Head of caudate nucleus (tissue), 42 donors: ENCODE results near the gene C4orf17.
"Not testable (repeated sequence)": the region's sequence is repeated elsewhere in the genome, so short reads cannot be mapped to it uniquely, and the experiment has no call there.

Experiments used
- DNase-seq, 42 donors: peaks; one replicate each; pipeline versions ENCODE4 v3.0.0 to v3.0.0-alpha.2; 2020 to 2021; ENCODE audit warnings: mixed read lengths in 7 of 42
- intact Hi-C: fragments of 100-400 bp; cut with DNase I; formaldehyde crosslinking; loops from one replicate; pipeline ENCODE4 v1.15.0; 2022

C4orf17 gene

DNA sequence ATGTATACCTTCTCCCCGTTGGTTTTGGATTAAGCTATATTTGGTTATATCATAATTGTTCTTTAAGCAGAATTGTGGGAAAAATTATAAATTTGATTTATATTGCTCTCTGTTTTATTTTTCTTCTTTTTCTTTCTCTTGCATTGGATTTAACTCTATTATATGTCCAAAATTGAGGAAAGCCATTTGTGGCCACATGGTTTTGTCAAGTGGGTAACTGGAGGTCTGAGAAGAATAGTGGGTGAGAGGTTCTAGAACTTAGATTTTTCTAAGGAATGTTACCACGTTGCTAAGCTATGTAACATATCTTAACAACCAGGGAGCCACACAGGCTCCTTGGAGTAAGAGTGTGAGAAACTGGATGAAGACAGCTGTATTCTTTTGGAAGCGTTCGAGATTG is at the start of gene C4orf17:
Gene C4orf17 (plus strand): TSS at position 301 of the 400 bp plus-strand sequence. CDS start 2,061 bp downstream, outside the sequence.
- intact Hi-C loops = no loop called here
- no peak for DNase-seq

DNA sequence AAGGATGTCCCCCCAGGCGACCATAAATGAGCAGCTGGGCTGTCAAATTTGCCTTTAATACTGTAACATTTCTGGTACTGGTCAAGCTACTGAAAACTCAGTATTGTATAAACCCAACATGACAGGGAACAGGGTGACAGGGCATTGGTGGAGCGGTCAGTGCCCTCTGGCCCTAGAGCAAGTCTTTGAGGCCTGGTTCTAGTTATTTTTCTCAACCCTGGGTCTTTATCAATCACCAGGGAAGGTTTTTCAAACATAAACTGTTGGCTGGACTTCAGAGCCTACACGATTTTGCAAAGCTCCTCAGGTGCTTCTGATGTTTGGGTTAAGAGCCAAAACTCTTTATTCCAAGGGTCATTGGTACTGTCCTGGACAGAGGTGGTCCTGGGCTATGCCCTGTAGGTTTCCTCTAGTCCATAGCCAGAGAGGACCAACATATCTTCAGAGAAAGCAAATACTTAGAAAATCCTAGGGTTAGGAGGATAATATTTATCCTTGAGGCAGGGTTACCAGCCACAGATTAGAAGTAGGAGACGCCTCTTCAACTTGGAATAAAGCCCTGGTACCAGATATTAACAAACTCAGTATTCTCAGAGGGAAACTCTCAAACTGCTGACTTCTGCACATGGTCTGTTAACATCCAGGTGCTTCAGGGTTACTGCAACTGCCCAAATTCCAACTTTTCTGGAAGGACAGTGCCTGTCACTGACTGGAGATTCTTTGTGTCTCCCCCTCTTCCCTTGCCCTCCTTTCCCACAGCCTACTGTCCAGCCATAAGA is 49.0 kb upstream of the C4orf17 start:
- intact Hi-C loops = no loop called here
- no peak for DNase-seq

DNA sequence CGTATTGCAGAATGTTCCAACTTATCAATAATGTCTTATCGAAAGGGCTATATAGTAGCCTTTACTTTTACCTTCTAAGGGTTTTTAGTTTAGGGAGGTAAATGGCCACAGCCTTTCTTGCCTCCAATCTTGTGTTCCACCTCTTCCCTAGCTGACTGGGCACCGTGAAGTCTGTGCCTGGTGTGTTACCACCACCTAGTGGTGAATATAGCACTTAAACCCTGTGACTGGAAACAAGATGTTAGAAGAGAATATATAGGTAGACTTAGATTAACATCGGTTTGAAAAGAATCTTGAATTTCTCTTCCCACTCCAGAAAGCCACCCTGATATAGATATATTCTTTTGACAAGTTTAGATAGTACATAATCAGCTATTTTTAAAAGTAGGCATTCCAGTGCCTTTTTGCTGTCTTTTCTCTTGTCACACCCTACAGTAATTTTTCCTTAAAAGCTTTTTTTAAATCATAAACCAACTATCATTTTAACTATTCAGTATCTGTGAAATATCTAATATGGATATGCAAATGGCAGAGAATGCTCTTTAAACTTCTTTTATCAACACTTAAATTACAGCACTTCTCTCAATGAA is 47.9 kb upstream of the C4orf17 start:
- intact Hi-C loops = no loop called here
- peak; percentile 8 to 83 (median 60) for DNase-seq

DNA sequence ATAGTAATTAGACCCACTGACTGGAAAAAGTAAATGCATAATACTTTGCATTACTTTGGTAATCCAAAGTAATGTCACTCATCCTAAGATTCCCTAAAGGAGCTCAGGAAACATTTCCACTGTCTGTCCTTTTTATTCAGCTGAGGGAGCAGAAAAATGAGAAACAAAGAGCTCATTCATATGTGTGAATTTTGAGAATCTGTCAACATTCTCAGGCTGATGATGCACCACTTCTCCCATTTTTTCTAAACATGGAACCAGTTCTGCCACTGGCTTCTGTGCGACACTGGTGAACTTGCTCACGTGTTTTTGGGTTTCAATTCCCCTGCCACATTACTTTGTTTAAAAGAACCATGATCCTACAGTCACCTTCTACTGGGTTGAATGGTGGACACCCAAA is 47.3 kb upstream of the C4orf17 start:
- intact Hi-C loops = no loop called here

DNA sequence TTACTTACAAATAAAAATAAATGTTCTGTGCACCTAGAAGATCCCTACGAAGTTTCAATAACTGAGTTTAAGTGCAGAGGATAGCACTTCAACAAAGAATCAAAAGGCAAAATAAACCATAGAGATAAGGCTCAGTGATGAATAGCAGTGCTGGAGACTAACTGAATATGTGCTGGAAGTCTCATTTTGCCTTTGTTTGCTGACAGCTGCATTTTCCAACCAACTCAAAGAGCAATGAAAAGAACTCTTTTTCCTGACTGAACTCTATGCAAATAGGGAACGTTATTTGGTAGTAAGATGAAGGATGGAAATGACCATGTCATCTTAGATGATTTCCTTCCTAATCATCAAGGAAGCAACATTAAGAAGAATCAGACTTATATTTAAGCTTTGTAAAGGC is 42.9 kb upstream of the C4orf17 start:
- intact Hi-C loops = no loop called here
- DNase-seq = peak in 1 of 42 donors; percentile 13

More for the DNA sequence above, 47.3 kb upstream of the C4orf17 start:
- no peak for DNase-seq

DNA sequence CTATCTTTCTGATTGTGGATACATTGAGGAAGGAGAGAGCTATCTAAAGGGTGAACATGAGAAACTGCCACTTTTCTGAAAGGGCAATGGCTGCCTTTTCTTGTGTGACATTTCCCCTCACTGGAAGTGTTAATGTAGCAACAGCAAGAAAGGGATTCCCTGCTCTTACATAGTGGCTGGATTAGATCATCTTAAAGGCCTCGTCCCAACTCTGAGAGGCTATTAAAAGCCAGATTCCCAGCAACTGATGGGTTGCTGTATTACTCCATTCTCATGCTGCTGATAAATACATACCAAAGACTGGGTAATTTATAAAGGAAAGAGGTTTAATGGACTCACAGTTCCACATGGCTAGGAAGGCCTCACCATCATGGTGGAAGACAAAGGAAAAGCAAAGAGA is 41.9 kb upstream of the C4orf17 start:
- intact Hi-C loops = no loop called here

DNA sequence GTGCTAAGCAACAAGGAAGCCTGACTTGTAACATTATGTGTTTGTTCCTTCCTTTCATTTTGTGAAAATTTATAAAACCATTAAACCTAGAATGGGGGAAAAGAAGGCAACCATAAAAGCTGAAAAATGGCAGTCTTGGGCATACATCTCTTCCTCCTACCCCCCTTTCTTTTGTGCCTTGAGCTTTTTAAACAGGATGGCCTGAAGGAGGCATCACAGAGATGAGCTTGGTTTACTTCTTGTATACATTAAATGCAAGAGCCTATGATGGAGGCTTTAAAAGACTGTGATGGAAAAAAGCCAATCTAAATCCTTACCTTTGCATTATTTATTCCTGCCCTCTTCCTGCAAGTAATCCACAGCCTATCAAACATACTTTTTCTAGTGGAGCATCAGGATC is 39.5 kb upstream of the C4orf17 start:
- intact Hi-C loops = no loop called here
- no peak for DNase-seq

More for the DNA sequence above, 41.9 kb upstream of the C4orf17 start:
- DNase-seq = no peak

DNA sequence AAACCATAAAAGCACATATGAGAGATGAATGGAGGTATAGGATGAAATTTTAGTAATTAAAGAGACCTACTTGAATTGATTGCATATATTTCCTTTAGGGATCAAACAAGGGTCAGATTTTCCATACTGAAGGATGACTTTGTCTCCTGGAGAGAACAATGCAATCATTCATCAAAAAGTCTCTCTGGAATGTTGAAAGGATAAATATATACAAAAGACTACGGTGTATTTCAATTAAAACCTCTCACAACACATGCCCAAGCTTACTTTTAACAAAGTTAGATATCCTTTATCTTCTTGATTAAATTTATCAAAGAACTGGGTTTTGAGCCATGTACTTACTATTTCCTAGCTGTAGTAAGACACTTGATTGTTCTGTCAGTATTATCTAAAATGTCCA is 38.9 kb upstream of the C4orf17 start:
- intact Hi-C loops = no loop called here
- no peak for DNase-seq

DNA sequence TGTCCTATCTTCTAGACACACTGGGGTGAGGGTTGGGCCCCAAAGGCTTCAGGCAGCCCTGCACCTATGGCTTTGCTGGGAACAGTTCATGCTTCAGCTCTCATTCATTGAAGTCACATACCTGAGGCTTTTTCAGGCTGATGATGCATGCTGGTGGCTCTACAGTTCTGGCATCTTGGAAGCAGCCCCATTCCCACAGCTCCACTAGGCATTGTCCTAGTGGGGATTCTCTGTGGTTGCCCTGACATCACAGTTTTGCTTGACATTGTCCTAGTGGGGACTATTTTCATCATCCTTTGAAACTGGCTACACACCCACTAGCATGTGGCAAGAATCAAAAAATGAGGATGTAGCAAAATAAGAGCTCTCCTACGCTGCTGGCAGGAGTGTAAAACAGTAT is 37.7 kb upstream of the C4orf17 start:
- intact Hi-C loops = no loop called here

DNA sequence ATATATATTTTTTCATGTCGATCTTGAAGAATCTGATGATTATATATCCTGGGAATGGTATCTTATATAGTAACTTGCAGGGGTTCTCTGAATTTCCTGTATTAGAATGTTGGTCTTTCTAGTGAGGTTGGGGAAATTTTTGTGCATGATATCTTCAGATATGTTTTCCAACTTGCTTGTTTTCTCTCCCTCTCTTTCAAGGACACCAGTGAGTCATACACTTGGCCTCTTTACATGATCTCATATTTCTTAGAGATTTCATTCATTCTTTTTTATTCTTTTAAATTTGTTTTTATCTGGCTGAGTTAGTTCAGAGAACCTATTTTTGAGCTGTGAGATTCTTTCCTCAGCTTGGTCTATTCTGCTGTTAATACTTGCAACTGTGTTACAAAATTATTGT is 27.2 kb upstream of the C4orf17 start:
- DNase-seq = no peak
- intact Hi-C loops = no loop called here

More for the DNA sequence above, 37.7 kb upstream of the C4orf17 start:
- DNase-seq = no peak

DNA sequence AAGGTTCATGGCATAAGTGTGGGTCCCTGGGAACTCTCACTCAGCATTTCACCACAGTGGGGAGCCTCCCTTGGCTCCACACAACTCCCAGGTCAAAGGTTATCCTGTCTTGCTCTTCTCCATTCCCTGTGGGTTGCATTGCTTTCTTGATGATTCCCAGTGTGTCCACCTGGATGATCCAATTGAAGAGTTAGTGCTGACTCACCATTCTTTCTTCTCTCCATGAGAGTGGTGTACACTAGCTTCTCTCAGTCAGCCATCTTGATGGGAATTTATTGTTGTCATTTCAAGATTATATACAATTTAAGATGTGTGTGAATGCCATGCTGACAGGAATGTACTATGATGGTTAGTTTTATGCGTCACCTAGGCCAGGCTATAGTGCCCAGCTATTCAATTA is 25.6 kb upstream of the C4orf17 start:
- intact Hi-C loops = no loop called here
- no peak for DNase-seq

DNA sequence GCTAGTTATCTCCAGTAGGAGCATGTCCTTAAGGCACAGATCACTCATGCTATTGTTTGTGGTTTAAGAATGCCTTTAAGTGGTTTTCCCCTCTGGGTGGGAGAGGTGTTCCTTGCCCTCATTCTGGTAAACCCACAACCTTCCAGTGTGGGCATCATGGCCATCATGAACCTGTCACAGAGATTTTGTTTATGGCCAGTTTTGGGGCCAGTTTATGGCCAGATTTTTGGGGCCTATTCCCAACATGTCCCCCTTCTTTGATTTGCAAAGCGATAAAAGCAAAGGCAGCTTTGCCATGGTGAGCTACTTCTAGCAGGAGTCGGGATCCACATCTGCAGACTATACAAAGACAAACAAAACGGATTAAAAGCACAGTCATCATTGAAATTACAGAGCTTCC is 24.2 kb upstream of the C4orf17 start:
- intact Hi-C loops, DNase-seq: not testable (repeated sequence)

DNA sequence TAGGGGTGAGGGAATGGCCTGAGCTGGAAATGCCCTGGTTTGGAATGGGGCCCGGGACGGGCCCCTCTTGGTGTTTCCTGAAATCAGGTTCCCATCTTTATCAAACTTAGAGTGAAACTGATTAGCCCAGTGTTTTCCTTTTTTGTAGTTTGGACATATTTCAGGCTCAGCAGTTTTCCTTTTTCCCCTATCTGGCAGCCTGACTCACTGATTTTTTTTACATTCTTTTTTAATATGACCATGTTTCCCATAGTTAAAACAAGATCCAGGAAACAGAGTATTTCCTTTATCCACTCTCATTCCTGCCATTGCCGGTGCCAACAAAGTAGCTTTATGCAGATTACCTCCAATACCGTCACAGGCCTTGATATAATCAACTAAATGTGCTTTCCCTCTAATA is 20.5 kb upstream of the C4orf17 start:
- no peak for DNase-seq
- intact Hi-C loops = no loop called here

DNA sequence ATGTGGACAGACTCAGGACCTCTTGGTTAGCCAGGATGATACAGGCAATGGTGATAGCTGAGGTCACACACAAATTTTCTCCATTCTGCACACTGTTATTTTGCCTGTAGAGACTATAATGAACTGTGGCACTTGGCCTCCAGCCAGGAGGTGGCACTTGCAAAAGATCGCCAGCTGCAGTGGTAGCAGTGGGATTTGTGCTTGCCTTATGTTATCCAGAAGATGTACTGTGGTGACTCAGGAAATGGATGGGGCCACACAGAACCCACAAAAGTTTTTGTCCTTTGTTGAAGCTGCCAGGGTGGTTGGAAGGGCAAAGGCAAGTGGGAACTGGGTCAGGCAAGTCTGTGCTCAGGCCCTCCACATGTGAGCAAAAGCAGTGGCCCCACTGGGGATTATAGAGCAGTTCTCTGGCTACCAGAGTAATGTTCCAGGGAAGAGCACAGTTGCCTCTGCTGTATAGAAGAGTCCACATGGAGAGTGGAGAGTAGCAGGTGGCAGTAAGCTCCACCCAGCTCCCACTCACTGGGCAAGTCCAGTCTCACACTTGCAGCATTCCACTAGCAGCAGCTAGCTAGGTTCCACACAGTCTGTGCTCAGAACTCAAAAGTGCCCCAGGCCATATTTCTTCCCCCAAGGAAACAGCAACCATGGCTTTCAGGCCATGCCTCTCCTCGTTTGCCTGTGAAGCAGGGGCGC is 5.9 kb upstream of the C4orf17 start:
- intact Hi-C loops = no loop called here
- DNase-seq = no peak

DNA sequence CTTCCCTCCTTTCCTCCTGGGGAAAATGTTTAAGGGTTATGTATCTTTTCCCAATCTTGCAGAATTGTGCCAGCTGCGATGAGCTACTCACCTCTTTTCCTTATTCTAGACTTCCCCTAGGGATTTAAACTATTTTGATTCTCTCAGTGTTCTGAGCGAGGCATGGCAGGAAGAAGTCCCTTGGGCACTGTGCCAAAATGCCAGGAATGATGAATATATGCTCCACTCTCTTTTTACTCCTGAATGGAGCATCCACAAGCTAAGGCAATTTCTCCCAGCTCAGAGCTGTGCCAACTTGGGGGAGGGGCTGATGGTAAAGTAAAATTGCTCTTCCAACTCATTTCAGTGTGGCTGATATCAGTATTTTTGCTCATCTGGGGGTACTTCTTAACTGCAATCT is 4.0 kb upstream of the C4orf17 start:
- no peak for DNase-seq
- intact Hi-C loops = no loop called here

DNA sequence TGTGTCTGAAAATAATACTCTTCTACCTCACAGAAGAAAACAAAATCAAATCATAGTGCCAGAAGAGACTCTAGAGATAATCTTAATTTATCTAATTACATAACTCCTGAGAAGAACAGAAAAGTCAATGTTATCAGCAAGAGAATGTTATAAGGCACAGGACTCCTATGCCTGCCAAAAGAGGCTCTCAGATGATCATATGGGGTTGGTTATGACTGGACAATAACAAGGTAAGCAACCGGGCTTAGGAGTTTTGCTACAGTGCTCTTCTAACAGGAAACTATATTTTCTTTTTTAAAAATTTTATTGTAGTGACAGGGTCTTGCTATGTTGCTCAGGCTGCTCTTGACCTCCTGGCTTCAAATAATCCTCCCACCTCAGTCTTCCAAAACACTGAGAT is 3.5 kb upstream of the C4orf17 start:
- intact Hi-C loops = no loop called here
- DNase-seq = no peak

DNA sequence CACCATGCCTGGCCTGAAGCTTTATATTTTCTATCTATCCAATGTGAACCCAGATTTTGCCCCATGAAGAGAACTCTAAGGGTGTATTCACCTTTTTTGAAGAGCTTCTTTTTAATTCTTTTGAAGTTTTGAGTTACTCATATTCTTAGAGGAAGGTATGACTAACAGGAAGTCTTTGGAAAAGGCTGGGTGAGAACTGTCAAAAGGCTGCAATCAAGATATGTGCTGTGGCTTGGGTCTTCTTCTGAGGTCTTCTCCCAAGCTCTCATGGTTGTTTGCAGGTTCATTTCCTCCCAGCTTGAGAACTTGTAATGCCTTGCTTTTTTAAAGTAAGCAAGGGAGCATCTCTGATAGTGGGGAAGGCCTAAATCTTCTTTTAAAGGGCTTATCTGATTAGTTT is 3.1 kb upstream of the C4orf17 start:
- intact Hi-C loops = no loop called here

DNA sequence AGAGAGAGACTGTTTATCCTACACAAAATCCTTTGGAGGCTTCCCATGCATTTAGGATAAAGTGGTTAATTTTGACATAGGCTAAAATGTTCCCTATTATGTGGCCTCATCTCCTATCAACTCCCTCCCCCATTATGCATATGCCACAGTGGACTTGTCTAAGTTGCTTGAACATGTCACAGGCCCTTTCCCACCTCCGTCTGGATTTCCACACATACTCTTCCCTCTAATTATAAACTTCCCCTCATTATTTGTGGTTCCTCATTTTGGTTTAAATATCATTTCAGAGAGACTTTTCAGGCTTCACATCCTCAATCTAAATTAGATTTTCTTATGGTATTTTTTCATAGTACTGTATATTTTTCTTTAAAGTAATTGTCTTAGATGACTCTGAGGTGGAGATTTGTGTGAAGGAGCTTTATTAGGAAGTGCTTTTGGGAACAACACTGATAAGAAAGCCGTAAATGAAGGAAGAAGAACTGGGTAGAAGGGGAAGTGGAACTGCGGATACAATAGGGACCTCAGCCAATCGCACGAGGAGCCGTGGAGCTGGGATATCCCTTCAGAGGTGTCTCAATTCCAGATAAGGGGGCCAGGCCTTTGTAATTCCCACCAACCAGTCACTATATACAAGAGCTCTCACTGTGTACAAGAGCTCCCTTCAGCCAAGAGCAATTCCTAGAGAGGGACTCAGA is 7.9 kb downstream of the C4orf17 start:
- intact Hi-C loops = no loop called here
- no peak for DNase-seq

More for the DNA sequence above, 3.1 kb upstream of the C4orf17 start:
- DNase-seq = no peak

DNA sequence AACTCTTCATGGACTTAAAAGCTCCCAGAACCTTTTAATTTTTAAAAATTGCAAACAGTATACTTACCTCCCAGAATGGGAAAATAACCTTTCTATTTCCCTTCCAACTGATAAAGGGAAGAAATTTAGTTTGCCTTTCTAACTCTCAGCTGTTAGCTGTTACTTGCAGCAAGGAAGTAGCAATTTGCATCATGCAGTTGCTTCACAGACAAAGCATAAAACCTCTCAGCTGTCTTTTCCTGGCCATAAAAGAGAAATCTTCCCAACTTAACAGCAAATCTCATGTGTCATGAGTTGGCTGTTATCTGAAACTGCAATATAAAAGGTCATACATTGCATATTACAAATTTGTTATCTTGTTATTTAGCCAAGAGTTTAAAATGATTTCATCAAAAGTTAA is 18.4 kb downstream of the C4orf17 start:
- DNase-seq = no peak
- intact Hi-C loops = no loop called here

DNA sequence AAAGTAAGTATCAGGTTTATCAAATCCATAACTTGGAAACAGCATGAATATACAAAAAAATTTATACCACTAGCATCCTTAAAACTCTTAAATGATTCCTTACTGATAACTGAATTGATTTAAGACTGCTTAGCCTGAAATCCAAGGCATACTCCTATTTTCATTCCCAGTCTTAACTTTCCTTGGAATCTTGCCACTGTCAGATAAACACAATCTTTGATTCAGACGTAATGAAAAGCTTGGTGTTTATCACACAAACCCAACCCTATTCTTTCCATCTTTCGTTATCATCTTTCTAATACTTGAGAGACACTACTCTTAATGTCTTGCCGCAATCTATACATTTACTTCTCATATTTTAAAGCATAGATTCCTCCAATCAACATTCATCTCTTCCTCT is 19.1 kb downstream of the C4orf17 start:
- no peak for DNase-seq

More for the DNA sequence above, 19.1 kb downstream of the C4orf17 start:
- intact Hi-C loops = no loop called here
